DOHH2 (cell line): ENCODE measurements around the gene CRYGN.

Source experiments
- H3F3A ChIP-seq: fragments of 200-600 bp; sonication (generic), shearing (Covaris generic); 2 replicates; pipeline ENCODE4 v1.6.0; 2016; ENCODE audit warnings: antibody characterized with exemption, mild to moderate bottlenecking; ENCODE audit not compliant: control insufficient read depth, insufficient read depth
- H3K27ac ChIP-seq: fragments of 200-600 bp; sonication (generic); 2 replicates; pipeline ENCODE4 v1.5.1; 2014; ENCODE audit warnings: low read depth, mild to moderate bottlenecking, low read length, moderate library complexity
- H3K27me3 ChIP-seq: fragments of 200-600 bp; sonication (generic); 2 replicates; pipeline ENCODE4 v1.6.1; 2014; ENCODE audit warnings: mild to moderate bottlenecking, low read length, mixed read lengths; ENCODE audit not compliant: control insufficient read depth
- H3K36me3 ChIP-seq: fragments of 200-600 bp; sonication (generic); 2 replicates; pipeline ENCODE4 v1.6.1; 2014; ENCODE audit warnings: mild to moderate bottlenecking, low read length, moderate library complexity, mixed read lengths; ENCODE audit not compliant: control insufficient read depth
- H3K4me1 ChIP-seq: fragments of 200-600 bp; sonication (generic); 2 replicates; pipeline ENCODE4 v1.6.1; 2014; ENCODE audit warnings: mild to moderate bottlenecking, low read length, mixed read lengths; ENCODE audit not compliant: control insufficient read depth
- H3K4me2 ChIP-seq: fragments of 200-600 bp; sonication (generic); 2 replicates; pipeline ENCODE4 v1.6.0; 2014; ENCODE audit warnings: mild to moderate bottlenecking, low read length, moderate library complexity
- H3K4me3 ChIP-seq: fragments of 200-600 bp; sonication (generic); 2 replicates; pipeline ENCODE4 v1.5.1; 2014; ENCODE audit warnings: mild to moderate bottlenecking, low read length, mixed read lengths
- H3K79me2 ChIP-seq: fragments of 200-600 bp; sonication (generic); 2 replicates; pipeline ENCODE4 v1.6.1; 2014; ENCODE audit warnings: mild to moderate bottlenecking, low read length, mixed read lengths; ENCODE audit not compliant: control insufficient read depth
- H3K9me2 ChIP-seq: fragments of 200-600 bp; sonication (generic); replicated peaks from 2 replicates; pipeline ENCODE4 v1.6.1; 2014; ENCODE audit warnings: mild to moderate bottlenecking, low read length, mixed read lengths; ENCODE audit not compliant: control insufficient read depth
- H3K9me3 ChIP-seq: fragments of 200-600 bp; sonication (generic); 2 replicates; pipeline ENCODE4 v1.6.1; 2014; ENCODE audit warnings: antibody characterized with exemption, low read length, mixed read lengths; ENCODE audit not compliant: control insufficient read depth, insufficient read depth
- H4K20me1 ChIP-seq: fragments of 200-600 bp; sonication (generic); 2 replicates; pipeline ENCODE4 v1.6.0; 2014; ENCODE audit warnings: low read depth, mild to moderate bottlenecking, antibody characterized with exemption, low read length, moderate library complexity; ENCODE audit not compliant: control insufficient read depth, insufficient read depth
- CTCF ChIP-seq: fragments of 200-600 bp; sonication (generic); IDR thresholded peaks from one replicate; pipeline ENCODE4 v1.5.1; 2014; ENCODE audit warnings: antibody characterized with exemption, mild to moderate bottlenecking, low read depth, low read length; ENCODE audit not compliant: poor library complexity, severe bottlenecking
- EZH2phosphoT487 ChIP-seq: fragments of 200-600 bp; sonication (generic); IDR thresholded peaks from 2 replicates; pipeline ENCODE4 v1.6.1; 2017; ENCODE audit warnings: borderline replicate concordance, mild to moderate bottlenecking, antibody characterized with exemption, low read length, moderate library complexity, mixed read lengths

Gene CRYGN

DNA sequence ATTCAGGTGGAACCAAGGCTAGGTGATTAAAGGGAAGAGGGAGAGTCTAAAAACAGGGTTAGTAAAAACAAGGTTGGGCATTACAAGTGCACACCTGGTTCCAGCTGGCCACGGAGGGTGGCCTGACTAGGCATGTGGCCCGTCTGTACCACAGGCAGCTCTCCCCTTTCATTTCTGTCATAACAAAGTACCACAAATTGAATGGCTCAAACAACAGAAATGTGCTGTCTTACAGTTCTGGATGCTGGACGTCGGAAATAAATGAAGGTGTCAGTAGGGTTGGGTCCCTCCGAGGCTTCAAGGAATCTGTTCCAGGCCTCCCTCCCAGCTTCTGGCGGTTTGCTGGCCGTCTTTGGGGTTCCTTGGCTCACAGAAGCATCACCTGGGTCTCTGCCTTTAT lies 16.7 kb downstream of the CRYGN start:
- no peak overlapping the region for H3K4me2 ChIP-seq
- H3K27ac ChIP-seq: no peak overlapping the region
- no peaks in the 10 kb centered on the region for H3F3A ChIP-seq
- peaks cover 17% of the 10 kb centered on the region for H3K9me3 ChIP-seq
- no peaks in the 10 kb centered on the region for H4K20me1 ChIP-seq
- H3K9me2 ChIP-seq: no peaks in the 10 kb centered on the region
- H3K4me1 ChIP-seq: no peaks in the 10 kb centered on the region
- H3K36me3 ChIP-seq: no peaks in the 10 kb centered on the region
- H3K79me2 ChIP-seq: no peaks in the 10 kb centered on the region
- TF ChIP-seq CTCF (no peak), EZH2phosphoT487 (no peak)
- H3K27me3 ChIP-seq: peaks cover 4% of the 10 kb centered on the region; the same call in 1 of the 2 replicates
- no peak overlapping the region for H3K4me3 ChIP-seq

DNA sequence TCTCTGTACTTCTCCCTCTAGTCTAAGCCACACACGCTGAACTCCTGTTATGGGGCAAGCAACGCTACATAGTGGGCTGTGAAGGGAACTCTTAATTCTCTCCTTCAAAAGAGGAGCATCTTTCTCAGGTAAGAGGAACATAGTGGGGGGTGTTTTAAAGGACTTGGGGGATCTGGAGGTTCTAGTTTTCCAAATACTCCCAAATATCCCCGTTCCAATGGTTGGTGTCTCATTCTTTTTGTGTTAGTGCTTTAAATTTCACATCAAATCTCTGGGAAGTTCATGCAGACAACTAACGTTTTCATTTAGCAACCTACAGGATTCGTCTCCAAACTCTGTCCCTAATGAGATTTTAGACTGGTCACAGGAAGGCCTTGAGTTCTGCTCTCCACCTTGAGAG lies 17.7 kb downstream of the CRYGN start:
- peaks cover 17% of the 10 kb centered on the region for H3K9me3 ChIP-seq
- peaks cover 4% of the 10 kb centered on the region; the same call in 1 of the 2 replicates for H3K27me3 ChIP-seq
- H4K20me1 ChIP-seq: no peaks in the 10 kb centered on the region
- H3K27ac ChIP-seq: no peak overlapping the region
- TF ChIP-seq CTCF: no peak
- no peak for TF ChIP-seq EZH2phosphoT487
- no peak overlapping the region for H3K4me2 ChIP-seq
- no peaks in the 10 kb centered on the region for H3F3A ChIP-seq
- H3K9me2 ChIP-seq: no peaks in the 10 kb centered on the region
- H3K79me2 ChIP-seq: no peaks in the 10 kb centered on the region
- H3K4me1 ChIP-seq: no peaks in the 10 kb centered on the region
- no peak overlapping the region for H3K4me3 ChIP-seq
- H3K36me3 ChIP-seq: no peaks in the 10 kb centered on the region

DNA sequence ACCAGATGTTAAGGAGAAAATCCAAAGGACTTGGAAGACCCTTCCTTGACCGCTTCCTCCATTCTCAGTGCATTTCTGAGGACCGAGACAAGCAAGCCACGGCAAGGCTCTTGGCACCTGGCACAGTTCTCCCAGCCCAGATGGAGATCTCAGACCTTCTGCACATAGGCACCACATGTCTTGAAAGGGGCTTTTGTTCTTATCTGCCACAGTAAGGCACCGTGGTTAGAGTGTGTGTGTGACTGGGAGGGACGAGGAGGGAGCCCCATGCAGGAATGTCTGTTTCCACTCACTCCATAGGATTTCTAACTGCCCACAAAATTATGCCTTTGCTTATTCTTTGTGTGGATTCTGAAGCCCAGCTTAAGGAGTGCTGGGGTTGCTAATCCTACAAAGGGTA lies 19.8 kb downstream of the CRYGN start:
- Histone ChIP-seq H3K4me1 (no peaks in the 10 kb centered on the region), H3K9me3 (peaks cover 17% of the 10 kb centered on the region), H3K9me2 (no peaks in the 10 kb centered on the region), H3K27ac (no peak overlapping the region), H3K4me2 (no peak overlapping the region), H4K20me1 (no peaks in the 10 kb centered on the region), H3K36me3 (no peaks in the 10 kb centered on the region), H3K79me2 (no peaks in the 10 kb centered on the region), H3F3A (no peaks in the 10 kb centered on the region), H3K27me3 (peaks cover 12% of the 10 kb centered on the region; the same call in 1 of the 2 replicates), H3K4me3 (no peak overlapping the region)
- TF ChIP-seq EZH2phosphoT487 (no peak), CTCF (no peak)

DNA sequence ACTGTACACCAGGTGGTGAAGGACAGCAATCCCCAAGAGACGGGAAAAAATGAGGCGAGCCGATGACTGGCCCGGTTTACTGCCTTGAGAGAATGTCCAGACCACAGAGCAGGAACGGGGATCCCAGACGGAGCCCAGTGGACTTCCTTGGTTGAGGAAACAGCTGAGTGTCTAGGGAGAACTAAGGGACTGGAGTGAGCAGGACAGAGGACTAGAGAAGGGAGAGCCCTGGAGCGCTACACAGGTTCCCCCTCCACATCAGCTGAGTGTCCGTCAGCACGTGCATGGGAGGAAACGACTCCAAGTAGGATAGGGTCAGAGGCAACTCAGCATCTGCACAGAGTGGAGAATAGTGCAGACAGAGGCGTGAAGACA lies 23.0 kb downstream of the CRYGN start:
- Histone ChIP-seq H3K27me3 (peaks cover 30% of the 10 kb centered on the region), H3K9me3 (peaks cover 17% of the 10 kb centered on the region), H3K9me2 (no peaks in the 10 kb centered on the region), H3K36me3 (no peaks in the 10 kb centered on the region), H4K20me1 (no peaks in the 10 kb centered on the region), H3K79me2 (no peaks in the 10 kb centered on the region), H3K4me1 (no peaks in the 10 kb centered on the region), H3K4me2 (no peak overlapping the region), H3K4me3 (no peak overlapping the region), H3K27ac (no peak overlapping the region), H3F3A (no peaks in the 10 kb centered on the region)
- TF ChIP-seq EZH2phosphoT487: no peak
- no peak for TF ChIP-seq CTCF
